Activated naive CD4-positive, alpha-beta T cell treated with anti-CD3 and anti-CD28 coated beads, Interleukin-2, amount 50 U/mL, for 72 hours (primary cell): ENCODE measurements around the gene NIPAL3. TPM values are rescaled to one million over a fixed set of nuclear protein-coding genes. Genes with fewer than 3 reads are reported as not detected.
A peak's percentile ranks its signal among the peaks of the same experiment; 100 is the strongest.
"Not testable (repeated sequence)": the region's sequence is repeated elsewhere in the genome, so short reads cannot be mapped to it uniquely, and the experiment has no call there.

Experiments used
- ATAC-seq, 2 donors: fragments of 150-1000 bp; cut with Tn5 transposase; 2 replicates each; pipeline ENCODE4 v1.10.0; 2021; ENCODE audit warnings: mild to moderate bottlenecking in 2 of 2, moderate library complexity in 2 of 2
- DNase-seq, 2 donors: peaks; one replicate each; pipeline ENCODE4 v3.0.0; 2021 to 2022; ENCODE audit warnings: low spot score in 2 of 2
- H3K27ac Mint-ChIP-seq, 2 donors: one replicate each; pipeline ENCODE4 v1.8.0; 2022; ENCODE audit warnings: mild to moderate bottlenecking in 2 of 2, mixed read lengths in 2 of 2
- H3K36me3 Mint-ChIP-seq, 2 donors: one replicate each; pipeline ENCODE4 v1.8.0; 2022; ENCODE audit warnings: mixed read lengths in 2 of 2
- H3K9me3 Mint-ChIP-seq, 2 donors: one replicate each; pipeline ENCODE4 v1.8.0; 2022; ENCODE audit warnings: mixed read lengths in 2 of 2
- total RNA-seq, 2 donors: library from RNA; stranded (reverse); gene quantifications; one replicate each; pipeline ENCODE4 v1.2.3, GENCODE V29; 2022

The NIPAL3 gene
- total RNA-seq, 2 donors from 2014 or later = 40.7 to 66.1 TPM

- H3K36me3 Mint-ChIP-seq = peaks cover 0 to 26% of the 10 kb centered on the region in 2 donors
- peaks cover 0 to 4% of the 10 kb centered on the region in 2 donors for H3K9me3 Mint-ChIP-seq
- no peak overlapping the region for H3K27ac Mint-ChIP-seq
- ATAC-seq = peak in 1 of 2 donors; percentile 36
- no peak for DNase-seq
Measured at GRCh38 chr1:24437631-24438396, 22.2 kb downstream of the NIPAL3 start.

GRCh38 chr1:24438423-24438901 lies 22.9 kb downstream of the NIPAL3 start:
- H3K9me3 Mint-ChIP-seq = peaks cover 0 to 4% of the 10 kb centered on the region in 2 donors
- peak overlapping the region in 1 of 2 donors; percentile 15 for H3K27ac Mint-ChIP-seq
- no peak for DNase-seq
- peaks cover 0 to 20% of the 10 kb centered on the region in 2 donors for H3K36me3 Mint-ChIP-seq
- no peak for ATAC-seq

DNA sequence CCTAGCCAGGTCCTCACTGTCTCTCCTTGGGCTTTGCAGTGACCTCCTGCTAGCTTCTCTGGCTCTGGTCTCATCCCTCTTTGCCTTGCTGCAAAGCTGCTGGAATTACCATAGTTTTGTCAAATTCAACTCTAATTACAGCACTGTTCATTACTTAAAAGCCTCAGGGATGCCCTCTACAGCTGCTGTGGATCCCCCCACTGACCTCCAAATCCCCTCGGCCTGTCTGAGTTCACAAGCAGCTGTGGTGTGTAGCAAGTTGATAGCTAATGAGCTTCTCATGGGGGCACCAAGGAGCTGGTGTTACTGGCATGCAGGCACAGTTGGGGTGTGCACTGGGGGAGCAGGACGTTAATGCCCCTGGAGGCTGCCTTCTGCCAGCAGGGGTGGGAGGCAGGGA lies 24.8 kb downstream of the NIPAL3 start:
- Mint-ChIP-seq H3K9me3 (peaks cover 0 to 2% of the 10 kb centered on the region in 2 donors), H3K27ac (peak overlapping the region in 1 of 2 donors; percentile 47), H3K36me3 (peaks cover 4 to 18% of the 10 kb centered on the region in 2 donors)
- DNase-seq (no peak), ATAC-seq (no peak)

DNA sequence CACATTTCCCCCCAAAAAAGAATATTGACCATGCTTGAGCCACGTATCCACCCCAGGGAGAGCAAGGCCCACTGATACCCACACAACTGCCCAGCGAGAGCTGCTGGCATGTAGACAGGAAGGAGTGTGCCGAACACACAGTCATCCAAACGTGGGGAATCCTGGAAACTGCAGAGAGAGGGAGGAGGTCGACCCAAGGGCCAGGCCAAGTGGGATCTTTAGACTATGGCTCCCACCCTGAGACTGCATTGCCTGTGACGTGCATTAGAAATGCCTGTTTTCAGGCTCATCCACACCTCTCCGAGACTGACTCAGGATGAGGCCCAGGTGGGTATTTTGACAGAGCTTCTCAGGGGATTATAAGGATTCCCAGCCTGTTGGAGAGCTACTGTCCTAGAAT lies 25.9 kb downstream of the NIPAL3 start:
- no peak for ATAC-seq
- Mint-ChIP-seq H3K9me3 (peaks cover 0 to 2% of the 10 kb centered on the region in 2 donors), H3K27ac (no peak overlapping the region), H3K36me3 (peaks cover 6 to 27% of the 10 kb centered on the region in 2 donors)
- no peak for DNase-seq

DNA sequence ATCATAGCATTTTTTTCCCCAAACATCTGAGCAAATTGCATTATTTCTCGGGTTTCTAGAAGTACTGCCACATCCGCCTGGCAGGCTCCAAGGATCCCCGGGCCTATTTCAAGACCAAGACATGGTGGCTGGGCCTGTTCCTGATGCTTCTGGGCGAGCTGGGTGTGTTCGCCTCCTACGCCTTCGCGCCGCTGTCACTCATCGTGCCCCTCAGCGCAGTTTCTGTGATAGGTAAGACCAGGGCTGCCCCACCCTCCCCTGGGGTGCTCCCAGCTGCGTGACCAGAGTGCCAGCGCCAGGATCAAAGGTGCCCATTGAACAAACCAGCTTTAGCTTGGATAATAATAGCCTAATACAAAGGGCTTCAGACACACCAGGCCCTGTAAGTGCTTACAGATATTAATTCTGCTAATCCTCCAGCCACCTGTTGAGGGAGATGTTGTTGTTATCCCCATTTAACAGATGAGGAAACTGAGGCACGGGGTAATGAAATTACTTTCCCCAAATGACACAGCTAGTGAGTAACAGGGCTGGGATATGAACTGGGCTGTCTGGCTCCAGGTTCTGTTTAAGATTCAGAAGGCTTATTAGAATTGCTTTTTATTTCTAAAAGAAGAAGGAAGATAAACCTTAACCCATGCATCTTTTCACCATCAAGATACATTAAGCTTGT lies 26.5 kb downstream of the NIPAL3 start:
- peaks cover 12 to 33% of the 10 kb centered on the region in 2 donors for H3K36me3 Mint-ChIP-seq
- peaks cover 0 to 6% of the 10 kb centered on the region in 2 donors for H3K9me3 Mint-ChIP-seq
- no peak for DNase-seq
- ATAC-seq = no peak
- no peak overlapping the region for H3K27ac Mint-ChIP-seq

- ATAC-seq (no peak), DNase-seq (no peak)
- Mint-ChIP-seq H3K36me3 (peaks cover 12 to 33% of the 10 kb centered on the region in 2 donors), H3K27ac (no peak overlapping the region), H3K9me3 (peaks cover 0 to 6% of the 10 kb centered on the region in 2 donors)
Measured at GRCh38 chr1:24442764-24443163, 27.2 kb downstream of the NIPAL3 start.

GRCh38 chr1:24443241-24443656 lies 27.6 kb downstream of the NIPAL3 start:
- H3K9me3 Mint-ChIP-seq = peaks cover 0 to 6% of the 10 kb centered on the region in 2 donors
- no peak for DNase-seq
- H3K36me3 Mint-ChIP-seq = peaks cover 12 to 33% of the 10 kb centered on the region in 2 donors
- no peak for ATAC-seq
- H3K27ac Mint-ChIP-seq = no peak overlapping the region

GRCh38 chr1:24446446-24446845 lies 30.8 kb downstream of the NIPAL3 start:
- not testable (repeated sequence) for H3K27ac Mint-ChIP-seq, ATAC-seq, H3K9me3 Mint-ChIP-seq, DNase-seq
- H3K36me3 Mint-ChIP-seq = peaks cover 21 to 28% of the 10 kb centered on the region in 2 donors

DNA sequence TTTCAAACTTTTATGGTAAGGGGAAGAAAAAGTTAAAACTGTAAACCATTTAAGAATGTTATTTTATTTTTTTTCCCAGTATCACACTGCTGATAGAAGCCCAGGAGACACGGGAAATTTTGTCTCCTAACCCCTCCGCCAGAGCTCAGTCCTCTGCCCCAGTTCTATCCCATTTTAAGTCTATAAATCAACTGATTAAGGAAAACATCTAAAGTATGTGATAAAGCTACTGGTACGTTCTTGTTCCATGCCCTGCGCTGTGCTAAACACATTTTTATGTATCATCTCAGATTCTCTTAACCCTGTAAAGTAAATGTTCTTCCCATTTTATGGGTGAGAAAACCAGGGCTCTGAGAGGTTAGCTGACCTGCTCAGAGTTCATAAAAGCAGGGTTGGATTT lies 34.7 kb downstream of the NIPAL3 start:
- ATAC-seq = no peak
- no peak for DNase-seq
- Mint-ChIP-seq H3K27ac (peak overlapping the region in 1 of 2 donors; percentile 27), H3K36me3 (peaks cover 18 to 19% of the 10 kb centered on the region in 2 donors), H3K9me3 (peaks cover 0 to 6% of the 10 kb centered on the region in 2 donors)

- H3K27ac Mint-ChIP-seq = peak overlapping the region; percentile 27 to 89
Measured at GRCh38 chr1:24450857-24451397, 35.3 kb downstream of the NIPAL3 start.

DNA sequence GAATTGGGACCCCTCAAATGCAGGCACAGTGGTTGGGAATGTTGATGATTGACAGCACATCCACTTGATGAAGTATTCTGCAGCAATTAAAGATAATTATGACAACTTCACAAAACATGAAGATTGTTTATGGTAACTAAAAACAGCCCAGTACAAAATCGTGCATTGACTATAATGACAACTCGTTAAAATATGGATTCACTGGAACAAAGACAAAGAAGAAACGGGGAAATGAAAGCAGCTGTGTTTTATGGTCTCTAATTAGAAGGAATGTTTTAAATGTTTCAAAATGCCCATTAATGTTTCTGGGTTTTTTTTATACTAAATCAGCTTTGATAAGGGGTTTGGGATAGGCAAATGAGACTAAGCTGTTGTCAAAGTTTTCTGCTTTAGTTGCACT lies 36.1 kb downstream of the NIPAL3 start:
- no peak overlapping the region for H3K27ac Mint-ChIP-seq
- peaks cover 0 to 1% of the 10 kb centered on the region in 2 donors for H3K9me3 Mint-ChIP-seq
- no peak for DNase-seq
- peaks cover 7 to 14% of the 10 kb centered on the region in 2 donors for H3K36me3 Mint-ChIP-seq
- no peak for ATAC-seq

More at GRCh38 chr1:24450857-24451397, 35.3 kb downstream of the NIPAL3 start:
- peaks cover 12 to 16% of the 10 kb centered on the region in 2 donors for H3K36me3 Mint-ChIP-seq
- ATAC-seq = no peak
- no peak for DNase-seq
- H3K9me3 Mint-ChIP-seq = peaks cover 0 to 6% of the 10 kb centered on the region in 2 donors

GRCh38 chr1:24452922-24453485 lies 37.4 kb downstream of the NIPAL3 start:
- ATAC-seq (no peak), DNase-seq (no peak)
- Mint-ChIP-seq H3K36me3 (peaks cover 4 to 10% of the 10 kb centered on the region in 2 donors), H3K9me3 (no peaks in the 10 kb centered on the region), H3K27ac (peak overlapping the region in 1 of 2 donors; percentile 6)

DNA sequence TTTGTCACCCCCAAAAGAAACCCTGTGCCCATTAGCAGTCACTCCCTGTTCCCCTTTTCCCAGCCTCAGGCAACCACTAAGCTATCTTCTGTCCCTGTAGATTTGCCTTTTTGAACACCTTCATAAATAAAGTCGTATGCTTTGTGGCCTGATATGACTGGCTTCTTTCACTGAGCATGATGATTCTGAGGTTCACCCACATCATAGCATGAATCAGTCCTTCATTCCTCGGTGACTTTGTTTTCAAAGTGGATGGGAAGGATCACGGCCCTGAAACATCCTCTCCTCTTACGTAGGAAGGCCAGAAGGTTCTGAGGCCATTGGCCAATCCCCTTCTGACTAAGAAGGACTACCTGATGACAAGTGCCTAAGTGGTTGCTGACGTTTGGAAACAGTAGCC lies 39.1 kb downstream of the NIPAL3 start:
- Mint-ChIP-seq H3K27ac (peak overlapping the region; percentile 34 to 78), H3K36me3 (peaks cover 12 to 21% of the 10 kb centered on the region in 2 donors), H3K9me3 (no peaks in the 10 kb centered on the region)
- ATAC-seq = peak; percentile 41 to 72
- DNase-seq = no peak

DNA sequence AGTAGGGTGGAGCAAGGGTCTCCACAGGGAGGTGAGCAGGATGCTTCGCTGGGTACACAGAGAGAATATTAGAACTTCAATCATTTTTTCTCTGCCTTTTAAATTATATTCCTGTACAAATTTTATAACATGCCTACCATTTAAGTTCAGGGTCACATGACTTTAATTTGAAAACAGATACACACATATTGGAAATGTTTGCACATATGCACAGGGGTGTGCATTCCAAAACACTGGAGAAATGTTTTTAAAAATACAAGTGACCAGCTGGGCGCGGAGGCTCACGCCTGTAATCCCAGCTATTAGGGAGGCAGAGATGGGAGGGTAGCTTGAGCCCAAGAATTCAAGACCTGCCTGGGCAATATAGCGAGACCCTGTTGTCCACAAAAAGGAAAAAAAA lies 39.7 kb downstream of the NIPAL3 start:
- Mint-ChIP-seq H3K9me3 (no peaks in the 10 kb centered on the region), H3K36me3 (peaks cover 18 to 27% of the 10 kb centered on the region in 2 donors), H3K27ac (peak overlapping the region; percentile 34 to 74)

DNA sequence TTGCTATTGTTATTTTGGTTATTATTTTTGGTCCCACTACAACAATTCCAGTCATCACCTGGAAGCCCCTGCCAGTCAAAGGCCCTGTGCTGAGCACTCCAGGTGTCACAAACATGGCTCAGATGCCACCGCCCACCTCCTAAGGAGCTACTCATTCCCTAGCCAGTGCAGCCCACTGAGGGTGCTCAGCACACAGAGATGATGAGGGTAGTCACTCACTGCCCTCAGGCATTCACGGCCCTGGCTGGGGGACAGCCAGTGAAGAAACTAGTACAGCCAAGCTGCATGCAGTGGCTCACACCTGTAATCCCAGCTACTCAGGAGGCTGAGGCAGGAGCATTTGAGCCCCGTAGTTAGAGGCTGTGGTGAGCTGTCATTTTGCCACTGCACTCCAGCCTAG lies 42.3 kb downstream of the NIPAL3 start:
- peaks cover 0 to 8% of the 10 kb centered on the region in 2 donors for H3K9me3 Mint-ChIP-seq
- peak overlapping the region in 1 of 2 donors; percentile 13 for H3K27ac Mint-ChIP-seq
- no peak for ATAC-seq

More for the DNA sequence above, 39.7 kb downstream of the NIPAL3 start:
- ATAC-seq (no peak), DNase-seq (no peak)

DNA sequence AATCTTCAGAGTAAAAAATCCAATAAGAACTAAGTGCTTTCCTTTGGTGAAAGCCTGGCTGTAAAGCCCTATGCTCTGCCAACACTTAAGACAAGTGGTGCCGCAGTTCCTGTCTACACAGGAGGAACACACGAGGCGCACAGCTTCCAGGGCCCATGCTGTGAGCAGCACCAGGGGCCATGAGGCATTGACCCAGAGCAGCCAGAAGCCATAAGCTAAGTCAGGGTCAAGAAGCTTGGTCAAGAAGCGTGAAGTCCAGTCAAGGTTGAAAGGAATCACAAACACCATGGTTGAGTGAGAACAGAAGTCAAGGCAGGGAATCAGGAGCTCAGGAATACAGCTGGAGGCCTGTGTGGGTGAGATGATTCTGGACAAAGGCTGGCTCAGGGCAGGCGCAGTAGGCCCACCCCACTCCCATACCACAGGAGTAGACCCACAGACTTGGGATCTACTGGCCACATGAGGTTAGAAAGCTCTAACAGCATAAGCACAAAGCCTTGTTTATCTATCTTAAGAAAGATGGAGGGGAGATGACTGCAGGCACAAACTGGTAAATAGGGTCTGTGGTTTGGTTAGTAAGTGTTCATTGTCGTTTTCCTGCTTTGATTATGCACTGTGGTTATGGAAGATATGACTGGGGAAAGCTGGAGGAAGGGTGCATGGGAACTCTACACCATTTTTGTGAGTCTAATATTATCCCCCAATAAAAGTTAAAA lies 44.1 kb downstream of the NIPAL3 start:
- Mint-ChIP-seq H3K27ac (peak overlapping the region; percentile 17 to 78), H3K36me3 (peaks cover 30 to 53% of the 10 kb centered on the region in 2 donors), H3K9me3 (peaks cover 0 to 8% of the 10 kb centered on the region in 2 donors)
- ATAC-seq (peak in 1 of 2 donors; percentile 37), DNase-seq (no peak)

More for the DNA sequence above, 42.3 kb downstream of the NIPAL3 start:
- H3K36me3 Mint-ChIP-seq = peaks cover 30 to 41% of the 10 kb centered on the region in 2 donors
- DNase-seq = no peak
